Measurements from ENCODE around the gene KCNH3.
"Not testable (repeated sequence)": the region's sequence is repeated elsewhere in the genome, so short reads cannot be mapped to it uniquely, and the experiment has no call there.

Gene KCNH3

GRCh38 chr12:49509681-49510080 is 29.1 kb upstream of the KCNH3 start:
- not testable (repeated sequence) for H3K27me3 ChIP-seq (ENCODE audit: control insufficient read depth, insufficient read depth, low read length); H3K4me1 ChIP-seq (ENCODE audit: control insufficient read depth, insufficient read depth, low read length); H3K36me3 ChIP-seq (ENCODE audit: control insufficient read depth, insufficient read depth, low read length); H3K27ac ChIP-seq (ENCODE audit: low read depth, low read length); H3K4me3 ChIP-seq (ENCODE audit: low read length); H3K9ac ChIP-seq (ENCODE audit: low read length)

- Histone ChIP-seq H3K36me3 (ENCODE audit: control insufficient read depth, insufficient read depth, low read length) (no peaks in the 10 kb centered on the region), H3K4me1 (ENCODE audit: control insufficient read depth, insufficient read depth, low read length) (no peaks in the 10 kb centered on the region), H3K27ac (ENCODE audit: low read depth, low read length) (no peak overlapping the region), H3K4me3 (ENCODE audit: low read length) (no peak overlapping the region), H3K27me3 (ENCODE audit: control insufficient read depth, insufficient read depth, low read length) (no peaks in the 10 kb centered on the region), H3K9ac (ENCODE audit: low read length) (no peak overlapping the region)
These were observed 27.4 kb upstream of the KCNH3 start for GRCh38 chr12:49511410-49511809.

GRCh38 chr12:49512546-49512945 is 26.3 kb upstream of the KCNH3 start:
- Histone ChIP-seq H3K36me3 (ENCODE audit: control insufficient read depth, insufficient read depth, low read length) (no peaks in the 10 kb centered on the region), H3K4me3 (ENCODE audit: low read length) (no peak overlapping the region), H3K27ac (ENCODE audit: low read depth, low read length) (no peak overlapping the region), H3K4me1 (ENCODE audit: control insufficient read depth, insufficient read depth, low read length) (no peaks in the 10 kb centered on the region), H3K27me3 (ENCODE audit: control insufficient read depth, insufficient read depth, low read length) (no peaks in the 10 kb centered on the region), H3K9ac (ENCODE audit: low read length) (no peak overlapping the region)

GRCh38 chr12:49515266-49515665 is 23.6 kb upstream of the KCNH3 start:
- no peak overlapping the region for H3K4me3 ChIP-seq (ENCODE audit: low read length)
- no peaks in the 10 kb centered on the region for H3K4me1 ChIP-seq (ENCODE audit: control insufficient read depth, insufficient read depth, low read length)
- H3K36me3 ChIP-seq (ENCODE audit: control insufficient read depth, insufficient read depth, low read length), result no peaks in the 10 kb centered on the region
- H3K27ac ChIP-seq (ENCODE audit: low read depth, low read length), result no peak overlapping the region
- no peak overlapping the region for H3K9ac ChIP-seq (ENCODE audit: low read length)
- no peaks in the 10 kb centered on the region for H3K27me3 ChIP-seq (ENCODE audit: control insufficient read depth, insufficient read depth, low read length)

- Histone ChIP-seq H3K4me3 (ENCODE audit: low read length) (no peak overlapping the region), H3K27ac (ENCODE audit: low read depth, low read length) (no peak overlapping the region), H3K27me3 (ENCODE audit: control insufficient read depth, insufficient read depth, low read length) (no peaks in the 10 kb centered on the region), H3K4me1 (ENCODE audit: control insufficient read depth, insufficient read depth, low read length) (no peaks in the 10 kb centered on the region), H3K36me3 (ENCODE audit: control insufficient read depth, insufficient read depth, low read length) (no peaks in the 10 kb centered on the region), H3K9ac (ENCODE audit: low read length) (no peak overlapping the region)
These were observed 19.8 kb upstream of the KCNH3 start for GRCh38 chr12:49518914-49519573.

- Histone ChIP-seq H3K27me3 (ENCODE audit: control insufficient read depth, insufficient read depth, low read length) (no peaks in the 10 kb centered on the region), H3K9ac (ENCODE audit: low read length) (no peak overlapping the region), H3K4me1 (ENCODE audit: control insufficient read depth, insufficient read depth, low read length) (no peaks in the 10 kb centered on the region), H3K27ac (ENCODE audit: low read depth, low read length) (no peak overlapping the region), H3K36me3 (ENCODE audit: control insufficient read depth, insufficient read depth, low read length) (peaks cover under 1% of the 10 kb centered on the region), H3K4me3 (ENCODE audit: low read length) (no peak overlapping the region)
These were observed 19.3 kb upstream of the KCNH3 start for GRCh38 chr12:49519574-49519936.

- H3K4me3 ChIP-seq (ENCODE audit: low read length), result no peak overlapping the region
- H3K9ac ChIP-seq (ENCODE audit: low read length), result no peak overlapping the region
- H3K4me1 ChIP-seq (ENCODE audit: control insufficient read depth, insufficient read depth, low read length), result no peaks in the 10 kb centered on the region
- H3K27ac ChIP-seq (ENCODE audit: low read depth, low read length), result no peak overlapping the region
- peaks cover 7% of the 10 kb centered on the region for H3K36me3 ChIP-seq (ENCODE audit: control insufficient read depth, insufficient read depth, low read length)
- no peaks in the 10 kb centered on the region for H3K27me3 ChIP-seq (ENCODE audit: control insufficient read depth, insufficient read depth, low read length)
These were observed 17.4 kb upstream of the KCNH3 start for GRCh38 chr12:49521389-49521788.

GRCh38 chr12:49524660-49525324 is 14.0 kb upstream of the KCNH3 start:
- no peaks in the 10 kb centered on the region for H3K4me1 ChIP-seq (ENCODE audit: control insufficient read depth, insufficient read depth, low read length)
- H3K27me3 ChIP-seq (ENCODE audit: control insufficient read depth, insufficient read depth, low read length), result no peaks in the 10 kb centered on the region
- no peak overlapping the region for H3K27ac ChIP-seq (ENCODE audit: low read depth, low read length)
- H3K4me3 ChIP-seq (ENCODE audit: low read length), result no peak overlapping the region
- H3K9ac ChIP-seq (ENCODE audit: low read length), result no peak overlapping the region
- peaks cover 9% of the 10 kb centered on the region for H3K36me3 ChIP-seq (ENCODE audit: control insufficient read depth, insufficient read depth, low read length)

- Histone ChIP-seq H3K27me3 (ENCODE audit: control insufficient read depth, insufficient read depth, low read length) (no peaks in the 10 kb centered on the region), H3K4me3 (ENCODE audit: low read length) (no peak overlapping the region), H3K27ac (ENCODE audit: low read depth, low read length) (no peak overlapping the region), H3K36me3 (ENCODE audit: control insufficient read depth, insufficient read depth, low read length) (peaks cover 9% of the 10 kb centered on the region), H3K4me1 (ENCODE audit: control insufficient read depth, insufficient read depth, low read length) (no peaks in the 10 kb centered on the region), H3K9ac (ENCODE audit: low read length) (no peak overlapping the region)
These were observed 12.9 kb upstream of the KCNH3 start for GRCh38 chr12:49525942-49526341.

GRCh38 chr12:49527361-49528130 is 11.3 kb upstream of the KCNH3 start:
- no peak overlapping the region for H3K4me3 ChIP-seq (ENCODE audit: low read length)
- peaks cover 9% of the 10 kb centered on the region for H3K36me3 ChIP-seq (ENCODE audit: control insufficient read depth, insufficient read depth, low read length)
- H3K9ac ChIP-seq (ENCODE audit: low read length), result no peak overlapping the region

GRCh38 chr12:49529414-49529813 is 9.4 kb upstream of the KCNH3 start:
- Histone ChIP-seq H3K36me3 (ENCODE audit: control insufficient read depth, insufficient read depth, low read length) (peaks cover 9% of the 10 kb centered on the region), H3K4me1 (ENCODE audit: control insufficient read depth, insufficient read depth, low read length) (no peaks in the 10 kb centered on the region), H3K9ac (ENCODE audit: low read length) (no peak overlapping the region), H3K27ac (ENCODE audit: low read depth, low read length) (no peak overlapping the region), H3K27me3 (ENCODE audit: control insufficient read depth, insufficient read depth, low read length) (no peaks in the 10 kb centered on the region), H3K4me3 (ENCODE audit: low read length) (no peak overlapping the region)

More at GRCh38 chr12:49527361-49528130, 11.3 kb upstream of the KCNH3 start:
- no peaks in the 10 kb centered on the region for H3K4me1 ChIP-seq (ENCODE audit: control insufficient read depth, insufficient read depth, low read length)
- no peaks in the 10 kb centered on the region for H3K27me3 ChIP-seq (ENCODE audit: control insufficient read depth, insufficient read depth, low read length)
- H3K27ac ChIP-seq (ENCODE audit: low read depth, low read length), result no peak overlapping the region

GRCh38 chr12:49531745-49532144 is 7.1 kb upstream of the KCNH3 start:
- Histone ChIP-seq H3K4me3 (ENCODE audit: low read length) (no peak overlapping the region), H3K36me3 (ENCODE audit: control insufficient read depth, insufficient read depth, low read length) (peaks cover 2% of the 10 kb centered on the region), H3K27me3 (ENCODE audit: control insufficient read depth, insufficient read depth, low read length) (no peaks in the 10 kb centered on the region), H3K9ac (ENCODE audit: low read length) (no peak overlapping the region), H3K4me1 (ENCODE audit: control insufficient read depth, insufficient read depth, low read length) (no peaks in the 10 kb centered on the region), H3K27ac (ENCODE audit: low read depth, low read length) (no peak overlapping the region)
